GM18507 (cell line): Measurements from ENCODE around the gene PWP2.
"Not testable (repeated sequence)": the region's sequence is repeated elsewhere in the genome, so short reads cannot be mapped to it uniquely, and the experiment has no call there.

Source experiments
- DNase-seq: peaks from one replicate; pipeline ENCODE4 v3.0.0; 2011; ENCODE audit warnings: low read depth; ENCODE audit not compliant: insufficient read length; ENCODE audit errors: extremely low spot score
- FAIRE-seq: peaks from 2 replicates; lab custom pipeline; 2011; peaks lifted over from hg19 to GRCh38; lab: Jason Lieb, UNC

The PWP2 gene

GRCh38 chr21:44079846-44080245, 27.4 kb upstream of the PWP2 start:
- no peak for FAIRE-seq
- no peak for DNase-seq

GRCh38 chr21:44082648-44083440, 24.4 kb upstream of the PWP2 start:
- FAIRE-seq (no peak), DNase-seq (no peak)

DNA sequence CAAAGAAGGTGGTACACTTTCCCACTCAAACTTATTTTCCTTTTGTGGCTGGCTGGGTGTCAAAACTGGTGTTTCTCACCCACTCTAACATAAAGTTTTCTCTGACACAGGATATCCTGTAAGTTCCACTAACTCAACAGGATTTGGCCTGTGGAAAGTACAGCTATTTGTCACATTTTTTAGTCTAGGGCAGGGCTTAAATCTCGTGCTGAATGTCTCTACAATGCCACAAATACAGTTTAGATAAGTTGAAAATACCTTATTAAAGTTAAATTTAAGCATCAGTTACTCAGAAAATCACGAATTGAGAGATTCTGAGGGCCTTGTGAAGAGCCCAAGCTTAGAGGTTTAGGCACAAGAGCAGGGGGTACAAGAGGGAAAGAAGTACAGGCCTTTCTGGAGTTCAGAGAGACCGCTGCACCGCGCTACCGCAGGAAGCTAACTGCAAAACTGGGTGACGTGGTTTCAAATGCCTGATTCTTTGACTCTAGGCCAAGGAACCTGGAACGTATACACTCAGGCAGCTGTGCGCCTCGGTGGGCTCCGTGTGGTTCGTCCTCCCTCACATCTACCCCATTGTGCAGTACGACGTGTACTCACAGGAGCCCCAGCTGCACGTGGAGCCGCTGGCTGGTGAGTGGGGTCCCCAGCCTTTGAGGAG, 23.4 kb upstream of the PWP2 start:
- DNase-seq (no peak), FAIRE-seq (no peak)

GRCh38 chr21:44084496-44085241, 22.5 kb upstream of the PWP2 start:
- FAIRE-seq (no peak), DNase-seq (no peak)

DNA sequence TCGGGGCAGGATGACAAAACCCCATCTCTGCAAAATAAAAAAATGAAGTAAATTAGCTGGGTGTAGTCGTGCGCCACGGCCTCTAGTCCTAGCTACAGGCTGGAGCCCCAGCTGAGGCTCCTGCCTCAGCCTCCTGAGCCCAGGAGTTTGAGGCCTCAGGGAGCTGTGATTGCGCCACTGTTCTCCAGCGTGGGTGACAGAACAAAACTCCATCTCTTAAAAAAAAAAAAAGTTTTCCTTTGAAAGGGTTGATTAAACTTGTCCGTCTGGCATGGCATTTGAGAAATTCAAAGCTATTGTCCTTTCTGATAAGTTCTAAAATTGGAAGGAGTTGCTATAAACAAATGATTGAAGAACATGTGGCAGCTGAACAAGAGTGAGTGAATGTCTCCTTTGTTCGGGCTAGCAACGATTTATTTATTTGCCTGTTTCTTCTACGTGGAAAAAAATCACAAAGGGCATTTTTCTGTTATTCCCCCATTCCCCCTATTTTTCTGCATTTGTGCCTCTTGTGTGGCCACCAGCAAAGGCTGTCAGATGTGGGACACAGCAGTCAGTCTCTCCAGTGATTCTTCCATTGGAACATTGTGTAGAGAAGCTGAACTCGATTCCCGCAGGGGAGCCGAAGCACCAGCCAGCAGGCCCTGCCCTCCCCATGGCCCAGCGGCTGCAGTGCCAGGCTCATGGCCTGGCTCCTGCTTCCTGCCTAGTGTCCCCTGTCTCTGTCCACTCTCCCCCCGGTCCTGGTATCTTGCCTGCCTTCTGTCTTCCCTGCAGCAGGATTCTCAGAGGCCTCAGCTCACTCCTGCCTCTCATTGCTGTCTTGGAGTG, 21.5 kb upstream of the PWP2 start:
- DNase-seq, result no peak
- FAIRE-seq, result no peak

DNA sequence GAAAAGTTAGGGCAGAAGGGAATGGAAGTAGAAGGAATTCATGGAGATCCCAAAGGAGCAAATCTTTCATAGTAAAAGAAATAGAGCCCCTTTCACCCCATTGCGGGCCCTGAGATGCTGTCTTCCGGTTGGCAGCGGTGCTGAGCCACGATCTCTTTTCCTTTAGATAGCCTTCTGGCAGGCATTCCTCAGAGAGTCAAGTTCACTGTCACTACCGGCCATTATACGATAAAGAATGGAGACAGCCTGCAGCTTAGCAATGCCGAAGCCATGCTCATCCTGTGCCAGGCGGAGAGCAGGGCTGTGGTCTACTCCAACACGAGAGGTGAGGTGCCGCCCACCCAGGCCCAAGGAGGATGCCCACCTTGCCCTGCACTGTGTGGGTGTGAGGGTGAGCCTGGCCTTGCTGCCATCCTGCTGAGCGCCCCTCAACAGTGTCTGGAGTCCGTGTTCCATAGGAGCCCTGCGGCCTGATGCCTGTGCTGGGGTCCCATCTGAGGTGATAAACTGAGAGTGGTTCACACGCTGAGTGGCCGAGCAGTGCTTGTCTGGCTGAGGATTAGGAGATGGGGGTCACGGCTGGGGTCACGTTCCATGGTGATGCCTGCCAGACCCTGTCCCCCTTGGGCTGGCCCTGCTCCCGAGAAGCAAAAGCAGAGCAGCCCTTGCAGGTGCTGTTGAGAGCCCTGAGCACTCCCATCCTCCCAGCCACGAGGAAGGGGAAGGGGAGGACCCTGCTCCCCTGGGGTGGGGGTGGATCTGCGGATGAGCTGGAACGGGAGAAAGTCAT, 20.4 kb upstream of the PWP2 start:
- FAIRE-seq (no peak), DNase-seq (no peak)

- DNase-seq, result no peak
- no peak for FAIRE-seq
These were observed 19.5 kb upstream of the PWP2 start for GRCh38 chr21:44087426-44088400.

GRCh38 chr21:44088401-44088780, 18.8 kb upstream of the PWP2 start:
- FAIRE-seq (no peak), DNase-seq (no peak)

DNA sequence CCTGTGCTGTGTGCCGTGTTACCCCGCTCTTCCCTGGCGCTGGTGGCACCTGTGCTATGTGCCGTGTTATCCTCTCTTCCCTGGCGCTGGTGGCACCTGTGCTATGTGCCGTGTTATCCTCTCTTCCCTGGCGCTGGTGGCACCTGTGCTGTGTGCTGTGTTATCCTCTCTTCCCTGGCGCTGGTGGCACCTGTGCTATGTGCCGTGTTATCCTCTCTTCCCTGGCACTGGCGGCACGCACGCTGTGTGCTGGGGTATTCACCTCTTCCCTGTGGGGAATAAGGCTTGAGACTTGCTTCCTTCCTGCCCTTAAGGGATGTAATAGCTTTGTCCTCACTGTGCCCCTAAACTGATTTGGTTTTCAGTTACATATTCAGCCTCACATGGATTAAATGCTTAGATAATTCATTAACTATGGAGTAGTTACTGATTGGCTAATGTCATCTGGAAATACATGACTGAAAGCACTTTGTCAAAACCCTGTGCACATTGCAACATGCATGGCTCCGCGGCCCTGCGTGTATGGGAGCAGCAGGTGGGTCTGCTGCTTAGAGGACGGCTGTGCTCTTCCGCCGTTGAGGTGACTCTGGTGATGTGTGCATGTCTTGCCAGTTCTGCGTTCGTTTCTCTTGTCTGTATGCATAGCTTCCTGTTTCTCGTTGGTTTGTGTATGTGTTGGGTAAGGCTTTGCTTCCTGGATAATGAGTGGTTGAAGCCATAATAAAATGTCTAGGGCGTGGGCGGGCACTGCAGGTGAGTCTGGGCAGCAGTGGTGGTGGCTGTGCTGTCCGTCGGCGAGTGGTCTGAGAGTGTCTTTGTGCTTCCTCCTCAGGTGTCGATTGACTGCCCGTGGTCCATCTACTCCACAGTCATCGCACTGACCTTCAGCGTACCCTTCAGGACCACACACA, 17.9 kb upstream of the PWP2 start:
- DNase-seq (peak; percentile 15), FAIRE-seq (peak; percentile 89)

GRCh38 chr21:44090325-44090724, 16.9 kb upstream of the PWP2 start:
- FAIRE-seq (peak; percentile 53), DNase-seq (no peak)

DNA sequence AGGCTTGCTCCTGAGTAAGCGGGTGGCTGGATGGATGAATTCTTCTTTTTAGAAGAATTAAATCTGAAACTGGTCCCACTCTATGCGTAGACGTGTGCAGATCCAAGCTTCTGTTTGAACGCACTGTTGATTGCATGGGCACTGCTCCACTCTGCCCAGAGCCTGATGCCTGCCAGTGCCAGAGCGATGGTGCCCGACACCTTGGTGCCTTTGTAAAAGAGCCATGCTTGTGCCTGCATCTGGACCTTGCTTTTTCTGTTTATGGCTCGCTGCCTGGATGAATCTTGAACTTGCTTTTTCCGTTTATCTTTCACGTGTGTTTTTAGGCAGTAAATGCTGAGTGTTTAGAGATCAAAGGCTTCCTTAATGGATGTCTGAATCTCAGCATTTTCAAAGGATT, 15.0 kb upstream of the PWP2 start:
- DNase-seq, result no peak
- FAIRE-seq, result no peak

DNA sequence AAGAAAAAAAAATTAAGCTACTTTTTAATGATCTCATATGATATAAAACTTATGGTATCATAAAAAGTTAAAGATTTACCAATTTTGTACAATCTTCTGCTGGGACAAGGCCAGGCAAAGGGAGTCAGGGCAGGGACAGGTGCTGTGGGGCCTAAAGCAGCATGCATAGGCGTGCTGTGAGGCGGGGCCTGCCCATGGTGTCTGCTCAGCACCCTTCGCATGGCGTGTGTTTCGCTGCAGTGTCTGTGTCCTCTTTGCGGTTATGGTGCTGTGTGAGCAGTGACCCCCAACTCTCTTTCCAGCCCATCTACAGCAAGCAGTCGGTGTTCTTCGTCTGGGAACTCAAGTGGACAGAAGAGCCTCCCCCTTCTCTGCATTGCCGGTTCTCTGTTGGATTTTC, 13.4 kb upstream of the PWP2 start:
- FAIRE-seq (no peak), DNase-seq (no peak)

GRCh38 chr21:44094832-44095231, 12.4 kb upstream of the PWP2 start:
- no peak for FAIRE-seq
- DNase-seq, result no peak

DNA sequence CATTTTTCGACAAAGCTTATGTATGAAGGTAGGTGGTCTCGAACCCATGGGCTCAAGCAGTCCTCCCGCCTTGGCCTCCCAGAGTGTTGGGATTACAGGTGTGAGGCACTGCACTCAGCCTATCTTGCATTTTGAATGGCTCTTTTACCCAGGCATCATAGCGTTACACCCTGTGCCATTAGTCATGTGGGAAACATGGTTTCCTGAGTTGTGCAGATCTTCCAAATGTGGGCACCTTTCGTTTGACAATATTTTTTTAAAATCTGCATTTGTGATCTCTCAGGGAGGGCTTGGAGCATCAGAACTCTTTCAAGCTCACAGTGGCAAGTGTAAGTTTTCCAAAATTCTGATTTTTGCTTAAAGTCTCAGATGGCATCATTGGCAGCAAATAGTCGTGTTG, 8.7 kb upstream of the PWP2 start:
- DNase-seq, FAIRE-seq: not testable (repeated sequence)

DNA sequence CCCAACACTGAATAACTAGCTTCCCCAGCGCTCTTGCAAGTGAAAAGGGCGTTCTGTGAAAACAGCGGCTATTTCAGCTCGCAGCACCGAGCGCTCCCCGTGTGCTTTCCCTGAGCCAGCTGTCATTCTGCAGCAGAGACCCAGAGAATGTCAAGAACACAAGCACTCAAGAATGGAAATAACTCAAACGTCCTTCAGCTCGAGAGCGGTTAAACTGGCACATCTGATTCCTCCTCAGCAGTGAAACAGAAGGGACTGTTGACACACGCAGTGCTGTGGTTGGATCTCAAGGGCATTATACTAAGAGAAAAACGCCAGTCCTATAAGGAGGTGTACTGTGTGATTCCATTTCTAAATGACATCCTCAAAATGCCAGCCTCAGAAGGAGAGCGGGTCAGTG, 8.2 kb upstream of the PWP2 start:
- not testable (repeated sequence) for DNase-seq, FAIRE-seq

DNA sequence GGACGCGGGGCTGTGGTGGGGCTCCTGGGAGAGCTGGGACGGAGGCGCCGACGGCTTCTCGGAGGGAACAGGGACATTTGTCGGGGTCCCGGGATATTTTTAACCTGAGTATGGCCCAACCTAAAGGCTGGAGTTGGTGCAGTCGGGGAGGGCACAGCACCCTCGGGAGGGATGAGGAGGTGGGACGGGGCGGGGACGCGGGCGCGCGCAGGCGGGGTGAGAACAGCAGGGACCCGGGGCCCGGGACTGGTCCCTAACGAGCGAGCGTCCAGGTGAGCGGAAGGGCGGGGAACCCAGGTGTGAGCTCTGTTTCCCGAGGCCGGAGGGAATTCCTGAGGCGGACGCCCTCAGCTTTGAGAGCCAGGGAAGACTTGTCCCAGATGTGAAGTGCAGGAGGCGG, 390 bp downstream of the PWP2 start:
- not testable (repeated sequence) for DNase-seq, FAIRE-seq
